ENCODE data around the gene SLC15A1.
"Not testable (repeated sequence)": the region's sequence is repeated elsewhere in the genome, so short reads cannot be mapped to it uniquely, and the experiment has no call there.

SLC15A1 gene

DNA sequence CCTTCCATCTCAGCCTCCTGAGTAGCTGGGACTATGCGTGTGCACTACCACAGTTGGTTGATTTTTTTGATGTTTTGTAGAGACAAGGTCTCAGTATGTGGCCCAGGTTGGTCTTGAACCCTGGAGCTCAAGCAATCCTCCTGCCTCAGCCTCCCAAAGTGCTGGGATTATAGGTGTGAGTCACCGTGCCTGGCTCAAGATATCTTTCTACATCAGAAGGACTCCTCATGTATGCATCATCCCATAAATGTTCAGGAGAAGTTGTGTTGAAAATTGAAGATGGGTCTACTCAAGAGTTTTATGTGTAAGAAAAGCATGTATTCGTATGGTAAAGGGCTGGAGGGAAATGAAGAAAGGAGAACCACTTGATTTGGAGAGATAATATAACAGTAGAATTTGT, 103.8 kb downstream of the SLC15A1 start:
- in situ Hi-C loops (cut with HindIII; ENCODE audit: low sequenced_read_pairs), result no loop called here
- TF ChIP-seq, protein P1, sequence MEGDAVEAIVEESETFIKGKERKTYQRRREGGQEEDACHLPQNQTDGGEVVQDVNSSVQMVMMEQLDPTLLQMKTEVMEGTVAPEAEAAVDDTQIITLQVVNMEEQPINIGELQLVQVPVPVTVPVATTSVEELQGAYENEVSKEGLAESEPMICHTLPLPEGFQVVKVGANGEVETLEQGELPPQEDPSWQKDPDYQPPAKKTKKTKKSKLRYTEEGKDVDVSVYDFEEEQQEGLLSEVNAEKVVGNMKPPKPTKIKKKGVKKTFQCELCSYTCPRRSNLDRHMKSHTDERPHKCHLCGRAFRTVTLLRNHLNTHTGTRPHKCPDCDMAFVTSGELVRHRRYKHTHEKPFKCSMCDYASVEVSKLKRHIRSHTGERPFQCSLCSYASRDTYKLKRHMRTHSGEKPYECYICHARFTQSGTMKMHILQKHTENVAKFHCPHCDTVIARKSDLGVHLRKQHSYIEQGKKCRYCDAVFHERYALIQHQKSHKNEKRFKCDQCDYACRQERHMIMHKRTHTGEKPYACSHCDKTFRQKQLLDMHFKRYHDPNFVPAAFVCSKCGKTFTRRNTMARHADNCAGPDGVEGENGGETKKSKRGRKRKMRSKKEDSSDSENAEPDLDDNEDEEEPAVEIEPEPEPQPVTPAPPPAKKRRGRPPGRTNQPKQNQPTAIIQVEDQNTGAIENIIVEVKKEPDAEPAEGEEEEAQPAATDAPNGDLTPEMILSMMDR (IDR thresholded peaks at IDR 0.05; ENCODE audit: low read depth, low read length), result no peak
- DNase-seq (ENCODE audit: low read depth, low spot score), result no peak
- H3K4me3 ChIP-seq (ENCODE audit: low read depth, low read length), result no peak overlapping the region

DNA sequence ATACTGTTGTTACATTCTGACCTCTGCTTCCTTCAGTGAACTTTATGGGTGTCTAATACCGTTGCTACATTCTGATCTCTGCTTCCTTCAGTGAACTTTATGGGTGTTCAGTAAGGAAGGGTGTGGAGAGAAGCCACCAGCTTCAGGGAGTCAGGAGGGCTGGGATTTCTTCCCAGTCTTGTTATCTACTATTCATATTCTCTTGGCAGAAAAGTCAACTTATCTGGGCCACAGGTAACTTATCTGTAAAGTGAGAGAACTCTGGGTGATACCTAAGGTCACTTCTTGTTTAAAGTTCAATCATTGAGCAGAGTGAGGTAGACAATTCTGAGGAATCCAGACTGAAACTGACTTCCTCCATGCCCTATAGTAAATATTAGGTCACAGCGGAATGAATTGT, 104.3 kb downstream of the SLC15A1 start:
- H3K4me3 ChIP-seq (ENCODE audit: low read depth, low read length), result no peak overlapping the region
- TF ChIP-seq, protein P1 (IDR thresholded peaks at IDR 0.05; ENCODE audit: low read depth, low read length), result no peak
- in situ Hi-C loops (cut with HindIII; ENCODE audit: low sequenced_read_pairs), result no loop called here

DNA sequence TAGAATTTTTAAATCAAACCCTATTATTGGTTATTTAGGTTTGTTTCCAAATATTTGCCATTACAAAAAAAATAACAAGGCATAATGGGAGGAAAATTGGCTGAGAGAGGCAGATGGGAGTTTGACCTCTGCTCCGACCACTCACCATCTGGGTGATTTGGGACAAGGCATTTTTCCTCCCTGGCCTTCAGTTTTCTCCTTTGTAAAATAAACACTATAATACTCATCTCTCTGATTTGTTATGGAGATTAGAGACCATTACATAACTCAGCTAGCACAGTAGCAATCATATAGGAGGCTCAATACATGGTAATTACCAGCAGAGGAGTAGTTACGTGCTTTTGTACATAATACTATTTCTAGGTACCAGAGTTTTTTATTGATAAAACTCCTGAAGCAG, 105.4 kb downstream of the SLC15A1 start:
- DNase-seq (ENCODE audit: low read depth, low spot score), result no peak
- no peak overlapping the region for H3K4me3 ChIP-seq (ENCODE audit: low read depth, low read length)
- TF ChIP-seq, protein P1 (IDR thresholded peaks at IDR 0.05; ENCODE audit: low read depth, low read length), result no peak
- in situ Hi-C loops (cut with HindIII; ENCODE audit: low sequenced_read_pairs), result no loop called here

More for the DNA sequence above, 104.3 kb downstream of the SLC15A1 start:
- no peak for DNase-seq (ENCODE audit: low read depth, low spot score)

DNA sequence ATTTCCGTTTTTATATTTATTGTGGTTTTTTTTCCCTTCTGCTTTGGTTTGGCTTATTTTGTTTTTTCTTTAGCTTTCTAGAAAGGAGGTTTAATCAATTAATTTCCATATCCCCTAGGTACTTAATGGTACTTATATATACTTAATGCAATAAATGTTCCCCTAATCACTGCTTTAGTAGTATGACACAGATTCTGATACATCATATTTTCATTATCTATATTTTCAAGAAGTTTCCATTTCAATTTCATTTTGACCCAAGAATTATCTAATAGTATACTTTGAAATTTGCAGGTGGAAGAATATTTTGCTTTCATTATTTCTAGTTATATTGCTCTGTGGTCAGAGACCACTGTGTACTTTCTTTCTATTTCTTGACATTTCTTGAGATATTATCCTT, 109.0 kb downstream of the SLC15A1 start:
- DNase-seq (ENCODE audit: low read depth, low spot score), result no peak
- no peak overlapping the region for H3K4me3 ChIP-seq (ENCODE audit: low read depth, low read length)
- in situ Hi-C loops (cut with HindIII; ENCODE audit: low sequenced_read_pairs), result no loop called here
- TF ChIP-seq, protein P1 (IDR thresholded peaks at IDR 0.05; ENCODE audit: low read depth, low read length), result no peak

DNA sequence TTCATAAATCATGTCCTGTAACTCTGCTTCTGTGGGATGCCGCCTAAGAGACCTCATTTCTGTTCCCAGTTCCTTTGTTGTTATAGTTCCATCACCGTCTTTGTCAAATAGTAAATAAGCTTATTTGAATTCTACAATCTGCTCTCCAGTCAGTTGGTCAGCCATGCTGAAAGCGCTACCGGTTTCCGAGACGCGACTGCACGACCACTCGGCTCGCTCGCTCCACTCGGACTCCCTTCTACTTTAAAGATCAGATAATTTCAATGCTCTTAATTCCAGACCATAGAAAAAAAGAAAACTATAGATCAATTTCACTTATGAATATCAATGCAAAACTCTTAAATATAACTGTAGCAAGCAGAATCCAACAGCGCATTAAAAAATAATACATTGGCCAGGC, 111.4 kb downstream of the SLC15A1 start:
- DNase-seq (ENCODE audit: low read depth, low spot score), result no peak
- TF ChIP-seq, protein P1 (IDR thresholded peaks at IDR 0.05; ENCODE audit: low read depth, low read length), result no peak
- no peak overlapping the region for H3K4me3 ChIP-seq (ENCODE audit: low read depth, low read length)
- in situ Hi-C loops (cut with HindIII; ENCODE audit: low sequenced_read_pairs), result no loop called here

DNA sequence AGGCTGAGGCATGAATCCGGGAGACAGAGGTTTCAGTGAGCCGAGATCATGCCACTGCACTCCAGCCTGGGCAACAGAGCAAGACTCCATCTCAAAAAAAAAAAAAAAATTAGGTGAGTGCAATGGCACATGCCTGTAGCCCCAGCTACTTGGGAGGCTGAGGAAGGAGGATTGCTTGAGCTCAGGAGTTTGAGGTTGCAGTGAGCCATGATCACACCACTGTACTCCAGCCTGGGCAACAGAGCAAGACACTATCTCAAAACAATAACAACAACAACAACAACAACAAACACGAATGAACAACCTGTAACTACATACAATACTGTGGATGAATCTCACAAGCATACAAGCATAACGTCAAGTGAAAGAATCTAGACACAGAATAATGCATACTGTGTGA, 112.7 kb downstream of the SLC15A1 start:
- in situ Hi-C loops (cut with HindIII; ENCODE audit: low sequenced_read_pairs); H3K4me3 ChIP-seq (ENCODE audit: low read depth, low read length); DNase-seq (ENCODE audit: low read depth, low spot score): not testable (repeated sequence)

DNA sequence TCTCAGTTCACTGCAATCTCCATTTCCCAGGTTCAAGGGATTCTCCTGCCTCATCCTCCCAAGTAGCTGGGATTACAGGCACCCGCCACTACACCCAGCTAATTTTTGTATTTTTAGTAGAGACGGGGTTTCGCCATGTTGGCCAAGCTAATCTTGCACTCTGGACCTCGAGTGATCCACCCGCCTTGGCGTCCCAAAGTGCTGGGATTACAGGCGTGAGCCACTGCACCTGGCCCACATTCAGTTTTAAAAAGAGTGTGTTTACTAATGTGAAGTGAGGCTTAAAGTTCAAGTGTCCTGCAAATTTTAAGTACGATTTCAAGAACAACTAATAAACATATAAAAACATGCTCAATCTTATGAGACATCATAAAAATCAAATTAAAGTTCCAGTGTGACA, 114.1 kb downstream of the SLC15A1 start:
- DNase-seq (ENCODE audit: low read depth, low spot score); in situ Hi-C loops (cut with HindIII; ENCODE audit: low sequenced_read_pairs); H3K4me3 ChIP-seq (ENCODE audit: low read depth, low read length): not testable (repeated sequence)

All from astrocyte of the spinal cord (primary cell).